H9 (cell line): ENCODE data around the gene SLC47A1. TPM values are rescaled to one million over a fixed set of nuclear protein-coding genes. Genes with fewer than 3 reads are reported as not detected.

ENCODE experiments used
- DNase-seq: peaks from one replicate; pipeline ENCODE4 v3.0.0-alpha.2; 2017
- H2AFZ ChIP-seq: one replicate; pipeline ENCODE4 v1.6.1; 2013; ENCODE audit warnings: mild to moderate bottlenecking, low read length, control low read depth, moderate library complexity
- H2AK5ac ChIP-seq: 2 replicates; pipeline ENCODE4 v1.6.1; 2013; ENCODE audit warnings: low read length, control low read depth, mixed read lengths; ENCODE audit not compliant: insufficient read length
- H2BK120ac ChIP-seq: one replicate; pipeline ENCODE4 v1.6.1; 2013; ENCODE audit warnings: low read depth, mild to moderate bottlenecking, low read length, control low read depth, inconsistent platforms; ENCODE audit not compliant: poor library complexity, severe bottlenecking
- H2BK12ac ChIP-seq: 2 replicates; pipeline ENCODE4 v1.6.1; 2013; ENCODE audit warnings: low read length, control low read depth, mixed read lengths, low read depth; ENCODE audit not compliant: insufficient read length
- H2BK15ac ChIP-seq: 2 replicates; pipeline ENCODE4 v1.6.1; 2013; ENCODE audit warnings: low read depth, low read length, control low read depth
- H2BK20ac ChIP-seq: one replicate; pipeline ENCODE4 v1.6.1; 2013; ENCODE audit warnings: low read depth, mild to moderate bottlenecking, low read length, control low read depth, inconsistent platforms; ENCODE audit not compliant: poor library complexity, severe bottlenecking
- H2BK5ac ChIP-seq: 2 replicates; pipeline ENCODE4 v1.6.1; 2013; ENCODE audit warnings: low read length, control low read depth, mixed read lengths; ENCODE audit not compliant: insufficient read length
- H3K14ac ChIP-seq: 2 replicates; pipeline ENCODE4 v1.6.1; 2013; ENCODE audit warnings: low read length, control low read depth; ENCODE audit not compliant: insufficient read depth
- H3K18ac ChIP-seq: 2 replicates; pipeline ENCODE4 v1.6.1; 2013; ENCODE audit warnings: low read depth, mild to moderate bottlenecking, mixed read lengths, low read length, control low read depth; ENCODE audit not compliant: insufficient read length
- H3K23ac ChIP-seq: 2 replicates; pipeline ENCODE4 v1.6.1; 2013; ENCODE audit warnings: low read length, control low read depth, mixed read lengths, low read depth; ENCODE audit not compliant: insufficient read length
- H3K23me2 ChIP-seq: 2 replicates; pipeline ENCODE4 v1.6.1; 2013; ENCODE audit warnings: low read depth, mild to moderate bottlenecking, mixed read lengths, low read length, control low read depth; ENCODE audit not compliant: insufficient read length, poor library complexity, severe bottlenecking
- H3K27ac ChIP-seq: 2 replicates; pipeline ENCODE4 v1.5.1; 2013; ENCODE audit warnings: low read length, control low read depth, mixed read lengths, low read depth; ENCODE audit not compliant: insufficient read length
- H3K27me3 ChIP-seq: 2 replicates; pipeline ENCODE4 v1.6.1; 2013; ENCODE audit warnings: low read length, control low read depth, inconsistent platforms; ENCODE audit not compliant: insufficient read depth
- H3K4ac ChIP-seq: 2 replicates; pipeline ENCODE4 v1.6.1; 2013; ENCODE audit warnings: low read depth, mild to moderate bottlenecking, control low read depth, inconsistent platforms, low read length, moderate library complexity
- H3K4me1 ChIP-seq: 2 replicates; pipeline ENCODE4 v1.6.1; 2013; ENCODE audit warnings: low read length, control low read depth, inconsistent platforms; ENCODE audit not compliant: insufficient read depth
- H3K4me2 ChIP-seq: 2 replicates; pipeline ENCODE4 v1.6.1; 2013; ENCODE audit warnings: low read length, control low read depth, mixed read lengths; ENCODE audit not compliant: insufficient read length, insufficient read depth
- H3K56ac ChIP-seq: 2 replicates; pipeline ENCODE4 v1.6.1; 2013; ENCODE audit warnings: low read depth, mild to moderate bottlenecking, mixed read lengths, low read length, control low read depth; ENCODE audit not compliant: insufficient read length
- H3K79me1 ChIP-seq: 2 replicates; pipeline ENCODE4 v1.6.1; 2013; ENCODE audit warnings: low read depth, mild to moderate bottlenecking, moderate library complexity, low read length, control low read depth, inconsistent platforms; ENCODE audit not compliant: insufficient read depth, poor library complexity, severe bottlenecking
- H3K79me2 ChIP-seq: 2 replicates; pipeline ENCODE4 v1.6.1; 2013; ENCODE audit warnings: low read length, control low read depth, inconsistent platforms; ENCODE audit not compliant: insufficient read depth
- H3K9ac ChIP-seq: 2 replicates; pipeline ENCODE4 v1.6.1; 2013; ENCODE audit warnings: low read length, control low read depth, mixed read lengths; ENCODE audit not compliant: insufficient read length; ENCODE audit errors: extremely low read depth
- H3K9me3 ChIP-seq: one replicate; pipeline ENCODE4 v1.6.1; 2013; ENCODE audit warnings: low read depth, low read length, inconsistent platforms; ENCODE audit not compliant: control insufficient read depth
- H3T11ph ChIP-seq: one replicate; pipeline ENCODE4 v1.6.1; 2013; ENCODE audit warnings: mild to moderate bottlenecking, low read length, control low read depth, inconsistent platforms
- H4K20me1 ChIP-seq: one replicate; pipeline ENCODE4 v1.6.1; 2013; ENCODE audit not compliant: control insufficient read depth, insufficient read length, insufficient read depth
- H4K5ac ChIP-seq: 2 replicates; pipeline ENCODE4 v1.6.1; 2013; ENCODE audit warnings: low read depth, mild to moderate bottlenecking, mixed read lengths, low read length, control low read depth; ENCODE audit not compliant: insufficient read length
- H4K8ac ChIP-seq: replicated peaks from 2 replicates; pipeline ENCODE4 v1.6.1; 2013; ENCODE audit warnings: low read length, control low read depth, mixed read lengths, low read depth; ENCODE audit not compliant: insufficient read length
- H4K91ac ChIP-seq: 2 replicates; pipeline ENCODE4 v1.6.1; 2013; ENCODE audit warnings: low read depth, mild to moderate bottlenecking, moderate library complexity, mixed read lengths, low read length, control low read depth; ENCODE audit not compliant: insufficient read length
- H3K27ac Mint-ChIP-seq, 3 experiments: 2 replicates in 2 of 3; 3 replicates in 1 of 3; pipeline ENCODE4 v1.8.0; 2020 to 2021; ENCODE audit warnings: mixed read lengths in 3 of 3, mild to moderate bottlenecking in 1 of 3, moderate library complexity in 1 of 3
- H3K27me3 Mint-ChIP-seq: 2 replicates; pipeline ENCODE4 v1.8.0; 2021; ENCODE audit warnings: low read depth, mild to moderate bottlenecking, moderate library complexity, mixed read lengths
- H3K36me3 Mint-ChIP-seq, 3 experiments: 2 replicates in 2 of 3; 3 replicates in 1 of 3; pipeline ENCODE4 v1.8.0; 2020 to 2021; ENCODE audit warnings: low read depth in 3 of 3, mixed read lengths in 3 of 3; ENCODE audit not compliant: insufficient read depth in 1 of 3
- H3K4me1 Mint-ChIP-seq, 2 experiments: 2 replicates each; pipeline ENCODE4 v1.8.0; 2020; ENCODE audit warnings: mixed read lengths in 2 of 2
- H3K4me3 Mint-ChIP-seq, 2 experiments: 2 replicates in 1 of 2; 3 replicates in 1 of 2; pipeline ENCODE4 v1.8.0; 2020 to 2021; ENCODE audit warnings: mild to moderate bottlenecking in 2 of 2, mixed read lengths in 2 of 2, moderate library complexity in 1 of 2
- H3K9me3 Mint-ChIP-seq, 2 experiments: 2 replicates in 1 of 2; 3 replicates in 1 of 2; pipeline ENCODE4 v1.8.0; 2020; ENCODE audit warnings: mild to moderate bottlenecking in 2 of 2, mixed read lengths in 2 of 2, moderate library complexity in 1 of 2
- CTCF ChIP-seq: fragments of 200-600 bp; sonication (generic); conservative IDR thresholded peaks from 3 replicates; pipeline ENCODE4 v1.8.0; 2021; ENCODE audit warnings: antibody characterized with exemption, mild to moderate bottlenecking
- WGBS: extraction: QIAGEN DNeasy Blood & Tissue Kit; methylation state at CpG from one replicate; pipeline ENCODE4 v1.1.7; 2013; ENCODE audit warnings: missing lambda C conversion rate, low lambda C conversion rate, mixed read lengths; ENCODE audit not compliant: insufficient read length; ENCODE audit errors: extremely low coverage; 5-methylcytosine and 5-hydroxymethylcytosine counted together
- total RNA-seq: library from RNA; stranded (reverse); gene quantifications from 2 replicates; pipeline ENCODE4 v1.2.1, GENCODE V29; 2021

SLC47A1 gene
- total RNA-seq, 1 experiment from 2014 or later = 4.0 TPM

- Histone ChIP-seq H4K91ac (no peak overlapping the region), H2BK5ac (no peak overlapping the region), H4K5ac (no peak overlapping the region), H2AK5ac (no peak overlapping the region), H2AFZ (no peak overlapping the region), H3K9me3 (no peaks in the 10 kb centered on the region), H3K79me1 (no peaks in the 10 kb centered on the region), H3T11ph (no peak overlapping the region), H3K79me2 (no peaks in the 10 kb centered on the region), H2BK12ac (no peak overlapping the region), H3K18ac (no peak overlapping the region), H3K9ac (no peak overlapping the region), H4K20me1 (no peaks in the 10 kb centered on the region), H3K4me1 (no peaks in the 10 kb centered on the region), H3K4me2 (no peak overlapping the region), H4K8ac (no peak overlapping the region), H3K14ac (no peak overlapping the region), H2BK120ac (no peak overlapping the region), H2BK15ac (no peak overlapping the region), H3K23ac (no peak overlapping the region), H2BK20ac (no peak overlapping the region), H3K4ac (no peak overlapping the region), H3K27me3 (no peaks in the 10 kb centered on the region), H3K23me2 (no peaks in the 10 kb centered on the region), H3K56ac (no peak overlapping the region), H3K27ac (no peak overlapping the region)
- H3K27me3 Mint-ChIP-seq = peaks cover 2% of the 10 kb centered on the region; the same call in 1 of the 2 replicates
- no CpG with 5 or more reads among the region's 8 CpGs for WGBS
- no peak; the same call in 2 of the 3 replicates for TF ChIP-seq CTCF
- H3K4me1 Mint-ChIP-seq = 0 out of 4 replicates have a peak, but pooled peaks cover 0 to 5% of the 10 kb centered on the region in 2 experiments
- peak; percentile 49 for DNase-seq
- no peak overlapping the region for H3K27ac Mint-ChIP-seq
- no peak overlapping the region for H3K4me3 Mint-ChIP-seq
- no peaks in the 10 kb centered on the region for H3K36me3 Mint-ChIP-seq
- H3K9me3 Mint-ChIP-seq = no peaks in the 10 kb centered on the region
These were observed 57.4 kb downstream of the SLC47A1 start for GRCh38 chr17:19590912-19591551.
